ENCODE measurements around the gene KCNIP4.

GRCh38 chr4:21011106-21011505 is 937.5 kb downstream of the KCNIP4 start:
- TF ChIP-seq KLF1 (tag; IDR thresholded peaks at IDR 0.05) (no peak), ATF4 (CRISPR knock-in tag; IDR thresholded peaks at IDR 0.05) (no peak), HMG20B (CRISPR knock-in tag; IDR thresholded peaks at IDR 0.05) (no peak), RNF2 (IDR thresholded peaks at IDR 0.05) (no peak), E2F8 (IDR thresholded peaks at IDR 0.05; ENCODE audit: low read depth, partially characterized antibody) (no peak)
